Ureter (tissue), 1 donor: Measurements from ENCODE around the gene ZNF462. TPM values are rescaled to one million over a fixed set of nuclear protein-coding genes. Genes with fewer than 3 reads are reported as not detected.

Experiments
- DNase-seq: peaks from one replicate; pipeline ENCODE4 v3.0.0-alpha.2; 2020; ENCODE audit warnings: low spot score
- total RNA-seq: library from RNA; stranded (reverse); gene quantifications from one replicate; pipeline ENCODE4 v1.2.4, GENCODE V29; 2023
- donor health status: DM: yes; HTN: yes; CAD: no.

Gene ZNF462
- total RNA-seq, 1 donor from 2014 or later = 74.8 TPM

- no peak for DNase-seq
These were observed 197.1 kb downstream of the ZNF462 start for GRCh38 chr9:107060062-107060461.
